Measurements from ENCODE around the gene ZBED5.
A peak's percentile ranks its signal among the peaks of the same experiment; 100 is the strongest.

The ZBED5 gene

GRCh38 chr11:10803676-10804075 is 54.2 kb downstream of the ZBED5 start:
- peak overlapping the region; percentile 11; the same call in 1 of the 2 replicates for H3K27ac ChIP-seq
- no peak for TF ChIP-seq ZFX (IDR thresholded peaks at IDR 0.05; ENCODE audit: borderline replicate concordance)
- TF ChIP-seq, protein P1, sequence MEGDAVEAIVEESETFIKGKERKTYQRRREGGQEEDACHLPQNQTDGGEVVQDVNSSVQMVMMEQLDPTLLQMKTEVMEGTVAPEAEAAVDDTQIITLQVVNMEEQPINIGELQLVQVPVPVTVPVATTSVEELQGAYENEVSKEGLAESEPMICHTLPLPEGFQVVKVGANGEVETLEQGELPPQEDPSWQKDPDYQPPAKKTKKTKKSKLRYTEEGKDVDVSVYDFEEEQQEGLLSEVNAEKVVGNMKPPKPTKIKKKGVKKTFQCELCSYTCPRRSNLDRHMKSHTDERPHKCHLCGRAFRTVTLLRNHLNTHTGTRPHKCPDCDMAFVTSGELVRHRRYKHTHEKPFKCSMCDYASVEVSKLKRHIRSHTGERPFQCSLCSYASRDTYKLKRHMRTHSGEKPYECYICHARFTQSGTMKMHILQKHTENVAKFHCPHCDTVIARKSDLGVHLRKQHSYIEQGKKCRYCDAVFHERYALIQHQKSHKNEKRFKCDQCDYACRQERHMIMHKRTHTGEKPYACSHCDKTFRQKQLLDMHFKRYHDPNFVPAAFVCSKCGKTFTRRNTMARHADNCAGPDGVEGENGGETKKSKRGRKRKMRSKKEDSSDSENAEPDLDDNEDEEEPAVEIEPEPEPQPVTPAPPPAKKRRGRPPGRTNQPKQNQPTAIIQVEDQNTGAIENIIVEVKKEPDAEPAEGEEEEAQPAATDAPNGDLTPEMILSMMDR (IDR thresholded peaks at IDR 0.05), result no peak

All from 22Rv1 (cell line).